Measurements from ENCODE around the gene SIPA1L3.
A peak's percentile ranks its signal among the peaks of the same experiment; 100 is the strongest.

The SIPA1L3 gene

GRCh38 chr19:37947778-37948177 lies 40.8 kb downstream of the SIPA1L3 start:
- DNase-seq: no peak

DNA sequence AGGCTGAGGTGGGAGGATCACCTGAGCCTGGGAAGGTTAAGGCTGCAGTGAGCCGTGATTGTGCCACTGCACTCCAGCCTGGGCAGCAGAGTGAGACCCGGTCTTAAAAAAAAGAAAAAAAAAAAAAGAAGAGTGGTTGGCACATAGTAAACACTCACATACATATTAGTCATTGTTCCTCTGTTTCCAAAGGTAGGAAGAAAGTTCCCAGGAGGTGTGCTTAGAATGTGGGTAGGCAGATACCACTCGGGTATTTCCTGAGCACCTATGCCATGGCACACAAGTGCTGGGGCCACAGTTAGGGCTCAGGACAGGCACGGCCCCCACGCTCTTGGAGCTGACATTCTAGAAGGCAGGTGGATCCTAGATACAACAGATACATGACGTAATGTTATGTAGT lies 41.4 kb downstream of the SIPA1L3 start:
- no peak for DNase-seq

GRCh38 chr19:37950471-37951175 lies 43.6 kb downstream of the SIPA1L3 start:
- DNase-seq: no peak

GRCh38 chr19:37951816-37952210 lies 44.8 kb downstream of the SIPA1L3 start:
- DNase-seq: no peak

GRCh38 chr19:37953171-37953917 lies 46.3 kb downstream of the SIPA1L3 start:
- peak; percentile 46 for DNase-seq

- no peak for DNase-seq
These were observed 46.9 kb downstream of the SIPA1L3 start for GRCh38 chr19:37953918-37954303.

- no peak for DNase-seq
These were observed 47.4 kb downstream of the SIPA1L3 start for GRCh38 chr19:37954421-37954874.

DNA sequence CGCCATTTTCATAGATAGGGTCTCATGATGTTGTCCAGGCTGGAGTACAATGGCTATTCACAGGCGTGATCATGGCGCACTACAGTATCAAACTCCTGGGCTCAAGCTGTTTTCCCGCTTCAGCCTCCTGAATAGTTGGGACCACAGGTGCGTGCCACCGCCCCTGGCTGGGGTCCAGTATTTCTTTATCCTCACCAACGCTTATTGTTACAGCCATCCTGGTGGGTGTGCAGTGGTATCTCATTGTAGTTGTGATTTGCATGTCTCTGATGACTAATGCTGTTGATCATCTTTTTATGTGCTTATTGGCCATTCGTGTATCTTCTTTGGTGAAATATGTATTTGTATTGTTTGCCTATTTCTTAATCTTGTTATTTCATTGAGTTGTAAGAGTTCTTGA lies 49.0 kb downstream of the SIPA1L3 start:
- no peak for DNase-seq

- no peak for DNase-seq
These were observed 50.2 kb downstream of the SIPA1L3 start for GRCh38 chr19:37957176-37957575.

DNA sequence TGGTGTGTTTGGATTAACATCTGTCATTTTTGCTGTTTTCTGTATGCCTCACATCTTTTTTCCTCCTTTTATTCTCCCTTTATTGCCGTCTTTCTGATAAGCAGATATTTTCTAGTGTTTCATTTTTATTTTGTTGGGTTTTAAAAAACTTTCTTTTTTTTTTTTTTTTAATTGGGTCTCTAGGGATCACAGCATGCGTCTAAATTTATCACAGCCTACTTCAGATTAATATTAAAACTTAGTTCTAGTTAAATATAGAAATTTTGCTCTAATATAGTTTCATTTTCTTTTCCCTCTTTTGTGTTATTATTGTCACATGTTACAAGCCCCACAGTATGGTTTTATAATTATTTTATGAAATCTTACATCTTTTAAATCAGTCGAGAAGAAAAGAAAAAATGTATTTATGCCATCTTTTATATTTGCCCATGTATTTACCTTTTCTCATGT lies 52.7 kb downstream of the SIPA1L3 start:
- DNase-seq: no peak

- no peak for DNase-seq
These were observed 54.2 kb downstream of the SIPA1L3 start for GRCh38 chr19:37961198-37961597.

- peak; percentile 78 for DNase-seq
These were observed 56.4 kb downstream of the SIPA1L3 start for GRCh38 chr19:37963190-37963936.

DNA sequence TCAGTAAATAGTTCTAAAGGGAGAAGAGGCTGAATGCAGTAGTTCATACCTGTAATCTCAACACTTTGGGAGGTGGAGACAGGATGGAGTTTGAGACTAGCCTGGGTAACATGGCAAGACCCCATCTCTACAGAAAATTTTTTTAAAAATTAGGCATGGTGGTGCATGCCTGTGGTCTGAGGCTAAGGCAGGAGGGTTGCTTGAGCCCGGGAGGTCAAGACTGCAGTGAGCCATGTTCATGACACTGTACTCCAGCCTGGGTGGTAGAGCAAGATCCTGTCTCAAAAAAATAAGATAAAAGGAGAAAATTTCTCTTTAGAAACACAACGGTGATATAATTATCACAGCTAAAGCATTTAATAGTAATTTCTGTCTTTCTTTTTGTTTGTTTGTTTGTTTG lies 57.1 kb downstream of the SIPA1L3 start:
- peak; percentile 30 for DNase-seq

DNA sequence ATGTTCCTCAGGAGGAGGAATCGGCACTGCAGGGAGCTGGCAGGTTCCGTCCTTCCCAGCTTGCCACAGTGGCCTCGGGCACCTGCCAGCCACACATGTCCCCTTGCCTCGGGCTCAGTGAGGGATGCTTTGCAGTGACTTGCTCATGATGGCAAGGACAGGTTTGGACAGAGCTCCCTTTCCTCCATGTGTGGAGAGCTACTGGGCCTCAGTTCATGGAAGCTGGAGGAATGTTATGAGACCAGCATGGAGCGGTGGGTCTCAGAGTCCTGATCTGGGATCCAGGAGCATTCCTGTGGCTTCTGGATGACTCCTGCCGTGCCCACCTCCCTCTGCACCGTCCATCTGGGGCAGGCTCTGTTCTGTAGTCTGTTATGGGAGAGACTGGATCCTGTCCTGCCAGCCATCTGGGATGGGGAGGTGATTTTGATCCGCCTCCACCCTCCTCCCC lies 59.2 kb downstream of the SIPA1L3 start:
- DNase-seq: peak; percentile 61

GRCh38 chr19:37966662-37967231 lies 59.7 kb downstream of the SIPA1L3 start:
- DNase-seq: peak; percentile 62

DNA sequence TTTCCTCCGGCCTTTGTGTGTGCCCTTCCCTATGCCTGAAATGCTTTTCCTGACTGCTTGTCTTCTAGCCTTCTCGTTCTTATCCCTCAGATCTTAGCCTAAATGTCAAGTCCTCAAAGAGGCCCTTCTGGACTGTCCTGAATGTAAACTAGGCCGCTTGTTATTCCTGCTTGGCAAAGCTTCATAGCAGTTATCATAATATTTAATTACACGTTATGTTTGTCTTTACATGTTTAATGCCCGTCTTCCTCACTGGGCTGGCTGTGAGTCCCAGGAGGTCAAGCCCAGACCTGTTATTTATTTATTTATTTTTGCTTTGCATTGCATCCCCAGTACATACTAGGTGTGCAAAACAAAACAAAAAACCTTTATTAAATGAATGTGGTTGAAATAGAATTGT lies 62.7 kb downstream of the SIPA1L3 start:
- DNase-seq: no peak

DNA sequence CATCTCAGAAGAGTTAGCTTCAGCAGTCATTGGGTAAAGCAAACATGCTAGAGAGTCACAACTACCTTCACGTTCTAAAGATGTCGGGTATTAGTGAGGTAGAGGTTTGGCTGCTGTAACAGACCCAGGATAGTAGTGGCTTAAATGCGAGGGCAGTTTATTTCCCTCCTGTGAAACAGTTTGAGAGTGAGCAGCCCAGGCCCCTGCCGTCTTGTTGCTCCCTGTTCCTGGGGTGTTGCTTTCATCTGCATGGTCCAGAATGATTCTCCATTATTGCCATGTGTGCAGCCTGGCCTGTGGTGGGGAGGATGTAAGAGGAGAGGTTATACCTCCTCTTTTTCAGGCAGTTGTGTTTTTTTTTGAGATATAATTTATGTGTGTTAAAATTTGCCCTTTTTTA lies 63.7 kb downstream of the SIPA1L3 start:
- no peak for DNase-seq

- DNase-seq: no peak
These were observed 65.8 kb downstream of the SIPA1L3 start for GRCh38 chr19:37972803-37973202.

DNA sequence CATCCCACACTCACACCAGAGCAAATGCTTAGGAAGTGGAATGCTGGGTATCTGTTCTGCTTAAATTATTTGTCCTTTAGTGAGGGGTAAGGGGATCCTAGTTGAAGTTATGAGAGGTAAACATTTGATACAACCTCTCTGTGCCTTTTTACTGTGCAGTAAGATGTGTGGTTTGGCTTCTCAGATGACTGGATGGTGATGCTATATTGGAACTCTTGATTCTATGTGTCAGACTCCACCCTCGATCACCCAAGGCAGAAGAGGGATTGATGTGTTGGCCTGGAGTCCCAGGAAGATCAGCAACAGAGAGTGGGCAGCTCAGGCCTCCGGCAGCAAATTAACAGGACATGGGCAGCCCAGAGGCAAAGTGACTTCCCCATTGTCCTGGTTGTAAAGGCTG lies 66.7 kb downstream of the SIPA1L3 start:
- no peak for DNase-seq

GRCh38 chr19:37975071-37975470 lies 68.1 kb downstream of the SIPA1L3 start:
- no peak for DNase-seq

- DNase-seq: no peak
These were observed 68.8 kb downstream of the SIPA1L3 start for GRCh38 chr19:37975596-37976515.

- DNase-seq: no peak
These were observed 70.4 kb downstream of the SIPA1L3 start for GRCh38 chr19:37977391-37977790.

Measured in fibroblast of upper back skin (primary cell).